IMR-90 (cell line): ENCODE data around the gene ZNF528. TPM values are rescaled to one million over a fixed set of nuclear protein-coding genes. Genes with fewer than 3 reads are reported as not detected.

Experiments used
- ATAC-seq: fragments of 200-7000 bp; cut with Tn5 transposase; 2 replicates; pipeline ENCODE4 v1.9.1; 2020; ENCODE audit warnings: low read depth, mild to moderate bottlenecking, moderate library complexity
- BruUV-seq: library from RNA; stranded (reverse); fragments of 400-500 nt; replicated peaks from 2 replicates; lab custom pipeline; 2021; lab: Mats Ljungman, UMichigan
- CTCF ChIA-PET: fragments of 300-600 bp; formaldehyde crosslinking; extraction: SDS; loops from one replicate; lab custom pipeline; 2021; ENCODE audit warnings: antibody characterized with exemption; lab: Yijun Ruan, JAX
- POLR2A ChIA-PET: fragments of 300-600 bp; sonication (Branson Sonifier 250); formaldehyde crosslinking; loops from one replicate; lab custom pipeline; 2022; ENCODE audit warnings: antibody characterized with exemption; ENCODE audit not compliant: unreplicated experiment; lab: Charles Lee
- DNase-seq: peaks from one replicate; pipeline ENCODE4 v3.0.0; 2013
- H2AFZ ChIP-seq: replicated peaks from 2 replicates; pipeline ENCODE3; 2013; ENCODE audit warnings: low read length, mild to moderate bottlenecking; ENCODE audit not compliant: poor library complexity
- H2AK5ac ChIP-seq: 2 replicates; pipeline ENCODE4 v1.6.1; 2013; ENCODE audit warnings: low read depth, low read length, inconsistent platforms
- H2AK9ac ChIP-seq: replicated peaks from 2 replicates; pipeline ENCODE3; 2013; ENCODE audit warnings: mild to moderate bottlenecking, low read depth, low read length, moderate library complexity; ENCODE audit not compliant: poor library complexity
- H2BK120ac ChIP-seq: 2 replicates; pipeline ENCODE4 v1.6.1; 2013; ENCODE audit warnings: low read depth, low read length, inconsistent platforms
- H2BK15ac ChIP-seq: 3 replicates; pipeline ENCODE4 v1.6.1; 2013; ENCODE audit warnings: low read depth, low read length, inconsistent platforms
- H2BK20ac ChIP-seq: 2 replicates; pipeline ENCODE4 v1.6.1; 2013; ENCODE audit warnings: low read depth, mild to moderate bottlenecking, inconsistent platforms, low read length, moderate library complexity
- H2BK5ac ChIP-seq: 2 replicates; pipeline ENCODE4 v1.6.1; 2013; ENCODE audit warnings: mild to moderate bottlenecking, low read depth, low read length, inconsistent platforms; ENCODE audit not compliant: poor library complexity, severe bottlenecking
- H3K14ac ChIP-seq: replicated peaks from 2 replicates; pipeline ENCODE4 v1.6.1; 2013; ENCODE audit warnings: low read depth, low read length, inconsistent platforms
- H3K18ac ChIP-seq: 2 replicates; pipeline ENCODE4 v1.6.1; 2013; ENCODE audit warnings: low read depth, low read length, control low read depth
- H3K23ac ChIP-seq: 2 replicates; pipeline ENCODE4 v1.6.1; 2013; ENCODE audit warnings: low read depth, low read length, inconsistent platforms
- H3K27ac ChIP-seq: 2 replicates; pipeline ENCODE4 v1.5.1; 2013; ENCODE audit warnings: mild to moderate bottlenecking, control low read depth, low read length; ENCODE audit not compliant: insufficient read depth
- H3K27me3 ChIP-seq: 2 replicates; pipeline ENCODE4 v1.6.1; 2013; ENCODE audit warnings: low read length; ENCODE audit not compliant: control insufficient read depth, insufficient read depth
- H3K36me3 ChIP-seq: 2 replicates; pipeline ENCODE4 v1.6.1; 2013; ENCODE audit warnings: low read length, mixed read lengths; ENCODE audit not compliant: control insufficient read depth, insufficient read depth
- H3K4ac ChIP-seq: 2 replicates; pipeline ENCODE4 v1.6.1; 2013; ENCODE audit warnings: low read depth, low read length, inconsistent platforms
- H3K4me1 ChIP-seq: 2 replicates; pipeline ENCODE4 v1.6.1; 2013; ENCODE audit warnings: low read length, mixed read lengths; ENCODE audit not compliant: control insufficient read depth, insufficient read depth
- H3K4me2 ChIP-seq: 2 replicates; pipeline ENCODE4 v1.6.1; 2013; ENCODE audit warnings: low read depth, mild to moderate bottlenecking, control low read depth, low read length, moderate library complexity
- H3K4me3 ChIP-seq: 2 replicates; pipeline ENCODE4 v1.5.1; 2013; ENCODE audit warnings: low read depth, mild to moderate bottlenecking, control low read depth, low read length, moderate library complexity; ENCODE audit not compliant: insufficient read depth
- H3K56ac ChIP-seq: 2 replicates; pipeline ENCODE4 v1.6.1; 2013; ENCODE audit warnings: low read length, inconsistent platforms; ENCODE audit not compliant: insufficient read depth; ENCODE audit errors: extremely low read depth
- H3K79me1 ChIP-seq, 2 experiments: 2 replicates each; pipeline ENCODE4 v1.6.1; 2013; ENCODE audit warnings: low read length in 2 of 2, inconsistent platforms in 1 of 2, low read depth in 1 of 2
- H3K9ac ChIP-seq: 2 replicates; pipeline ENCODE4 v1.6.1; 2013; ENCODE audit warnings: low read depth, low read length, control low read depth
- H3K9me1 ChIP-seq: 2 replicates; pipeline ENCODE4 v1.6.1; 2013; ENCODE audit warnings: low read length, inconsistent platforms; ENCODE audit not compliant: insufficient read depth
- H3K9me3 ChIP-seq: 2 replicates; pipeline ENCODE4 v1.6.1; 2013; ENCODE audit warnings: low read length; ENCODE audit not compliant: control insufficient read depth, insufficient read depth
- H4K20me1 ChIP-seq: 2 replicates; pipeline ENCODE4 v1.6.1; 2013; ENCODE audit warnings: low read length, inconsistent platforms; ENCODE audit not compliant: insufficient read depth
- H4K5ac ChIP-seq: 2 replicates; pipeline ENCODE4 v1.6.1; 2013; ENCODE audit warnings: mild to moderate bottlenecking, low read depth, low read length, control low read depth
- H4K8ac ChIP-seq, 2 experiments: 2 replicates each; pipeline ENCODE4 v1.6.1; 2013; ENCODE audit warnings: low read depth in 2 of 2, low read length in 2 of 2, control low read depth in 1 of 2, inconsistent platforms in 1 of 2
- H4K91ac ChIP-seq: 2 replicates; pipeline ENCODE4 v1.6.1; 2013; ENCODE audit warnings: low read depth, low read length, inconsistent platforms; ENCODE audit not compliant: insufficient read depth
- BHLHE40 ChIP-seq: fragments of 150-350 bp; IDR thresholded peaks from 2 replicates; pipeline ENCODE4 v1.6.1; 2016; ENCODE audit warnings: mild to moderate bottlenecking, low read depth, low read length
- CEBPB ChIP-seq: IDR thresholded peaks from 2 replicates; pipeline ENCODE4 v1.6.1; 2012; ENCODE audit warnings: low read depth, low read length, improper control_type of control experiment
- CHD1 ChIP-seq: IDR thresholded peaks from 2 replicates; pipeline ENCODE4 v1.6.1; 2012; ENCODE audit warnings: low read depth, low read length, improper control_type of control experiment
- FOS ChIP-seq: fragments of 150-350 bp; IDR thresholded peaks from 2 replicates; pipeline ENCODE4 v1.6.1; 2016; ENCODE audit warnings: low read depth, low read length
- MAFK ChIP-seq: IDR thresholded peaks from 2 replicates; pipeline ENCODE4 v1.6.1; 2012; ENCODE audit warnings: low read depth, low read length, improper control_type of control experiment
- MAZ ChIP-seq: IDR thresholded peaks from 2 replicates; pipeline ENCODE4 v1.6.1; 2012; ENCODE audit warnings: low read depth, mild to moderate bottlenecking, low read length, improper control_type of control experiment, moderate library complexity, borderline replicate concordance
- MXI1 ChIP-seq: IDR thresholded peaks from 2 replicates; pipeline ENCODE4 v1.6.1; 2012; ENCODE audit warnings: low read depth, mild to moderate bottlenecking, low read length, moderate library complexity, borderline replicate concordance
- POLR2A ChIP-seq: IDR thresholded peaks from 2 replicates; pipeline ENCODE4 v1.6.1; 2012; ENCODE audit warnings: mild to moderate bottlenecking, low read depth, low read length
- RAD21 ChIP-seq: IDR thresholded peaks from 2 replicates; pipeline ENCODE4 v1.6.1; 2012; ENCODE audit warnings: low read length, improper control_type of control experiment
- RCOR1 ChIP-seq: IDR thresholded peaks from 2 replicates; pipeline ENCODE4 v1.6.1; 2012; ENCODE audit warnings: mild to moderate bottlenecking, low read length, improper control_type of control experiment; ENCODE audit not compliant: insufficient replicate concordance
- RFX5 ChIP-seq: IDR thresholded peaks from 2 replicates; pipeline ENCODE4 v1.8.0; 2012; ENCODE audit warnings: low read depth, mild to moderate bottlenecking, low read length, moderate library complexity
- SMC3 ChIP-seq: fragments of 150-350 bp; IDR thresholded peaks from 2 replicates; pipeline ENCODE4 v1.6.1; 2016; ENCODE audit warnings: low read depth, mild to moderate bottlenecking, antibody characterized with exemption, low read length, moderate library complexity
- USF2 ChIP-seq: fragments of 150-350 bp; IDR thresholded peaks from 2 replicates; pipeline ENCODE4 v1.6.1; 2017; ENCODE audit warnings: mild to moderate bottlenecking, antibody characterized with exemption, low read length, low read depth
- WGBS, 2 experiments: methylation state at CpG; one replicate each; pipeline versions ENCODE4 v1.1.5 to v1.1.7; 2013; ENCODE audit warnings: missing lambda C conversion rate in 2 of 2; ENCODE audit not compliant: insufficient read length in 1 of 2; ENCODE audit errors: extremely low coverage in 2 of 2; 5-methylcytosine and 5-hydroxymethylcytosine counted together
- dilution Hi-C: fragments of 300-500 bp; cut with HindIII; formaldehyde crosslinking; loops from one replicate; pipeline ENCODE4 v1.14.3; 2018; ENCODE audit warnings: low sequenced_read_pairs; ENCODE audit not compliant: unreplicated experiment
- in situ Hi-C: fragments of 300-500 bp; cut with MboI; formaldehyde crosslinking; loops from 3 replicates; pipeline ENCODE4 v1.14.3; 2019; ENCODE audit warnings: low sequenced_read_pairs, inconsistent platforms, mixed read lengths
- intact Hi-C: fragments of 100-400 bp; cut with micrococcal nuclease; formaldehyde crosslinking; loops from 2 replicates; pipeline ENCODE4 v1.10.0; 2022
- polyA plus RNA-seq, 3 experiments: library from polyadenylated mRNA; depleted of rRNA; stranded (reverse); fragments of >200 nt; gene quantifications; 2 replicates each; pipeline ENCODE4 v1.2.3, GENCODE V29; 2012; ENCODE audit warnings: low replicate concordance in 1 of 3
- total RNA-seq: library from RNA; depleted of rRNA; stranded (reverse); fragments of >200 nt; gene quantifications from 2 replicates; pipeline ENCODE4 v1.2.3, GENCODE V29; 2012

Gene ZNF528
- total and polyA plus RNA-seq, 2 of the 4 experiments (the other 2 are of a cell fraction): 14.3 TPM

- Histone ChIP-seq H2BK20ac (no peak overlapping the region), H3K14ac (no peak overlapping the region), H3K27me3 (no peaks in the 10 kb centered on the region), H3K4me1 (no peaks in the 10 kb centered on the region), H3K4ac (no peak overlapping the region), H3K4me2 (no peak overlapping the region), H4K8ac (no peak overlapping the region), H2BK5ac (no peak overlapping the region), H4K5ac (no peak overlapping the region), H4K20me1 (no peaks in the 10 kb centered on the region), H2BK15ac (no peak overlapping the region), H4K91ac (no peak overlapping the region), H3K9ac (no peak overlapping the region), H3K79me1 (peaks cover 2 to 9% of the 10 kb centered on the region in 2 experiments; a peak in 2 of 4 replicates), H3K9me3 (peaks cover 43% of the 10 kb centered on the region), H3K9me1 (no peaks in the 10 kb centered on the region), H3K23ac (no peak overlapping the region), H2AK5ac (no peak overlapping the region), H3K56ac (no peak overlapping the region), H2AK9ac (no peak overlapping the region), H3K36me3 (peaks cover 20% of the 10 kb centered on the region), H3K27ac (no peak overlapping the region), H3K18ac (no peak overlapping the region), H3K4me3 (no peak overlapping the region), H2BK120ac (no peak overlapping the region), H2AFZ (no peak overlapping the region)
- no TSS peak for BruUV-seq
- ATAC-seq (no peak), DNase-seq (no peak)
- dilution Hi-C loops: no loop called here
- WGBS, 2 experiments: 67% methylated on average over 1 of the region's 1 CpG; no CpG with 5 or more reads in 1 of the 2 experiments
- in situ Hi-C loops: no loop called here
- ChIA-PET POLR2A (no interaction called here), CTCF (no interaction called here)
- intact Hi-C loops: no loop called here
- TF ChIP-seq RCOR1 (no peak), FOS (no peak), MXI1 (no peak), RFX5 (no peak), MAZ (no peak), POLR2A (no peak), CHD1 (no peak), MAFK (no peak), CEBPB (no peak), SMC3 (no peak), RAD21 (no peak), BHLHE40 (no peak), USF2 (no peak)
Observed at GRCh38 chr19:52391135-52391534, 6.5 kb upstream of the ZNF528 start.
